ENCODE measurements around the gene ELMO1. TPM values are rescaled to one million over a fixed set of nuclear protein-coding genes. Genes with fewer than 3 reads are reported as not detected.

The ELMO1 gene
- polyA plus RNA-seq, 1 experiment = not detected

- H3K27ac ChIP-seq (ENCODE audit: low read depth, low read length) = no peak overlapping the region
- ChIA-PET CTCF (interaction anchor here (0.7 kb wide), 1 partner anchor 17 kb away, joined by 3 read pairs; no protein-coding TSS in a partner anchor), POLR2A (no interaction called here)
- no peak for TF ChIP-seq CTCF (IDR thresholded peaks at IDR 0.05; ENCODE audit: low read depth, low read length)
- H3K9me3 ChIP-seq (ENCODE audit: control insufficient read depth, insufficient read depth, low read length) = no peaks in the 10 kb centered on the region
- no peak for DNase-seq (ENCODE audit: low read depth, low spot score)
- H3K4me3 ChIP-seq (ENCODE audit: low read depth, low read length) = no peak overlapping the region
- H3K27me3 ChIP-seq (ENCODE audit: control insufficient read depth, insufficient read depth, low read length) = no peaks in the 10 kb centered on the region
These were observed 352.3 kb downstream of the ELMO1 start for GRCh38 chr7:37096341-37096740.

DNA sequence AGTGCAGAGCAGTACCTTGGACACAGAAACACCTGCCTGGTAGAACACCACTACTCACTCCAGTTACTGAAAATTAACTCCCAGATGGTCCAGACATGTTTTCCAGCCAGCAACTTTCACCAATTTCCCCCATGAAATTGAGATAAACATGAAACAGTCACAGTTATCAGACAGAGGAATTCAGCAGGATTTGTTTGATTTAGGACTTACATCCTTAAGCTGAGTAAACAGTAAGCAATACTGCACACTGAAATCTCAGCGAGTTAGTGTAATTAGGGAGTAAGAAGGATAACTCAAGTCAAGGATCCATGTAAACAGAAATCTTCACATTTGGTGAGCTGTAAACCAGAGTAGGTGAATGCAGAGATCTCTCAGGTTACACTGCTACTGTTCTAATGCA is 353.5 kb downstream of the ELMO1 start:
- H3K27me3 ChIP-seq (ENCODE audit: control insufficient read depth, insufficient read depth, low read length) = no peaks in the 10 kb centered on the region
- H3K4me3 ChIP-seq (ENCODE audit: low read depth, low read length) = no peak overlapping the region
- H3K27ac ChIP-seq (ENCODE audit: low read depth, low read length) = no peak overlapping the region
- no peak for TF ChIP-seq CTCF (IDR thresholded peaks at IDR 0.05; ENCODE audit: low read depth, low read length)
- ChIA-PET POLR2A (no interaction called here), CTCF (interaction anchor here (0.9 kb wide), 1 partner anchor 128 kb away, joined by 4 read pairs; no protein-coding TSS in a partner anchor)
- H3K9me3 ChIP-seq (ENCODE audit: control insufficient read depth, insufficient read depth, low read length) = no peaks in the 10 kb centered on the region
- no peak for DNase-seq (ENCODE audit: low read depth, low spot score)

GRCh38 chr7:37093257-37093656 is 355.4 kb downstream of the ELMO1 start:
- H3K9me3 ChIP-seq (ENCODE audit: control insufficient read depth, insufficient read depth, low read length) = no peaks in the 10 kb centered on the region
- no peak for TF ChIP-seq CTCF (IDR thresholded peaks at IDR 0.05; ENCODE audit: low read depth, low read length)
- H3K27ac ChIP-seq (ENCODE audit: low read depth, low read length) = no peak overlapping the region
- no peaks in the 10 kb centered on the region for H3K27me3 ChIP-seq (ENCODE audit: control insufficient read depth, insufficient read depth, low read length)
- H3K4me3 ChIP-seq (ENCODE audit: low read depth, low read length) = no peak overlapping the region
- DNase-seq (ENCODE audit: low read depth, low spot score) = no peak
- CTCF ChIA-PET = interaction anchor here (0.6 kb wide), 3 partner anchors 50 to 1260 kb away, joined by 3 to 4 read pairs (median 3); no protein-coding TSS in a partner anchor
- POLR2A ChIA-PET = no interaction called here

GRCh38 chr7:37092548-37092947 is 356.1 kb downstream of the ELMO1 start:
- no peak for DNase-seq (ENCODE audit: low read depth, low spot score)
- ChIA-PET POLR2A (no interaction called here), CTCF (interaction anchor here (0.6 kb wide), 3 partner anchors 50 to 1260 kb away, joined by 3 to 4 read pairs (median 3); no protein-coding TSS in a partner anchor)
- TF ChIP-seq CTCF (IDR thresholded peaks at IDR 0.05; ENCODE audit: low read depth, low read length) = no peak
- no peak overlapping the region for H3K4me3 ChIP-seq (ENCODE audit: low read depth, low read length)
- no peaks in the 10 kb centered on the region for H3K27me3 ChIP-seq (ENCODE audit: control insufficient read depth, insufficient read depth, low read length)
- no peaks in the 10 kb centered on the region for H3K9me3 ChIP-seq (ENCODE audit: control insufficient read depth, insufficient read depth, low read length)
- no peak overlapping the region for H3K27ac ChIP-seq (ENCODE audit: low read depth, low read length)

- POLR2A ChIA-PET = no interaction called here
- H3K27me3 ChIP-seq (ENCODE audit: control insufficient read depth, insufficient read depth, low read length) = no peaks in the 10 kb centered on the region
- H3K9me3 ChIP-seq (ENCODE audit: control insufficient read depth, insufficient read depth, low read length) = no peaks in the 10 kb centered on the region
- no peak overlapping the region for H3K4me3 ChIP-seq (ENCODE audit: low read depth, low read length)
- DNase-seq (ENCODE audit: low read depth, low spot score) = no peak
- H3K27ac ChIP-seq (ENCODE audit: low read depth, low read length) = no peak overlapping the region
- no peak for TF ChIP-seq CTCF (IDR thresholded peaks at IDR 0.05; ENCODE audit: low read depth, low read length)
- CTCF ChIA-PET = no interaction called here
These were observed 358.7 kb downstream of the ELMO1 start for GRCh38 chr7:37089972-37090371.
